Thymus (tissue), 11 donors: Measurements from ENCODE around the gene GRID2. TPM values are rescaled to one million over a fixed set of nuclear protein-coding genes. Genes with fewer than 3 reads are reported as not detected.
"Not testable (repeated sequence)": the region's sequence is repeated elsewhere in the genome, so short reads cannot be mapped to it uniquely, and the experiment has no call there.

Source experiments
- DNase-seq, 9 donors: peaks; one replicate each; pipeline ENCODE4 v3.0.0-alpha.2; 2013; ENCODE audit warnings: low spot score in 9 of 9, low read depth in 6 of 9, missing footprints in 1 of 9
- H3K27ac ChIP-seq, 2 donors: one replicate each; pipeline ENCODE4 v1.5.1; 2013; ENCODE audit warnings: control low read depth in 1 of 2, low read depth in 1 of 2, low read length in 1 of 2, mild to moderate bottlenecking in 1 of 2, moderate library complexity in 1 of 2
- H3K27me3 ChIP-seq, 2 donors: one replicate each; pipeline ENCODE4 v1.5.1; 2013; ENCODE audit warnings: low read length in 1 of 2; ENCODE audit not compliant: control insufficient read depth in 2 of 2, insufficient read depth in 1 of 2
- H3K36me3 ChIP-seq, 2 donors: one replicate each; pipeline ENCODE4 v1.5.1; 2013; ENCODE audit warnings: low read length in 1 of 2, mild to moderate bottlenecking in 1 of 2, moderate library complexity in 1 of 2; ENCODE audit not compliant: control insufficient read depth in 2 of 2, insufficient read depth in 2 of 2
- H3K4me1 ChIP-seq, 2 donors: one replicate each; pipeline ENCODE4 v1.5.1; 2013; ENCODE audit warnings: low read length in 2 of 2; ENCODE audit not compliant: control insufficient read depth in 2 of 2, insufficient read depth in 2 of 2
- H3K4me3 ChIP-seq, 2 donors: one replicate each; pipeline ENCODE4 v1.5.1; 2013; ENCODE audit warnings: low read length in 2 of 2, control low read depth in 1 of 2, mild to moderate bottlenecking in 1 of 2
- H3K9me3 ChIP-seq, 2 donors: one replicate each; pipeline ENCODE4 v1.5.1; 2013; ENCODE audit warnings: low read length in 1 of 2, mild to moderate bottlenecking in 1 of 2; ENCODE audit not compliant: control insufficient read depth in 2 of 2, insufficient read depth in 1 of 2
- WGBS: extraction: QIAGEN DNeasy Blood & Tissue Kit; methylation state at CpG from one replicate; pipeline ENCODE4 v1.1.7; 2013; 5-methylcytosine and 5-hydroxymethylcytosine counted together
- polyA plus RNA-seq: library from polyadenylated mRNA; stranded (reverse); fragments of 200-250 nt; gene quantifications from one replicate; pipeline ENCODE4 v1.2.3, GENCODE V29; 2013
- total RNA-seq: library from RNA; stranded (reverse); fragments of 120-200 nt; gene quantifications from one replicate; pipeline ENCODE4 v1.2.4, GENCODE V29; 2013
- donor health status: healthy.

The GRID2 gene
- total and polyA plus RNA-seq, 2 donors: 0.05 to 0.09 TPM

DNA sequence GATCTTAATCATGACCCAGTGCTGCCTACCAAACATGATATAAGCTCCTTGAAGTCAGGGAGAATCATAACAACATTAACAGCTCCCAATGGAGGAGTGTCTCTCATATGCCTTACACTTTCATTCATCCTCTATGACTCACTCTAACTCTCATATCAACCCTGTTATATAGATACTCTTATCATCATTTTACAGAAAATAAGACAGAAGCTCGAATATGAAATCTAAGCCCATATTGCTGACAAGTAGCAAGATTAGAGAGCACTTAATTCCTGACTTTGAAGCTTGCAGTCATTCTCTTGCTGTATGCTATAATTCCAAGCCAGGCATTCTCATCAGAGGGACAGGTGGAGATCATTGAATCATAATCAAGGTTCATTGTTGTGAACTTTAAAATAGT is 1048.1 kb downstream of the GRID2 start:
- Histone ChIP-seq H3K36me3 (no peaks in the 10 kb centered on the region), H3K27ac (no peak overlapping the region), H3K4me3 (no peak overlapping the region), H3K4me1 (no peaks in the 10 kb centered on the region), H3K9me3 (no peaks in the 10 kb centered on the region), H3K27me3 (no peaks in the 10 kb centered on the region)
- DNase-seq: no peak
- 89% methylated on average over 1 of the region's 1 CpG for whole genome bisulfite sequencing

DNA sequence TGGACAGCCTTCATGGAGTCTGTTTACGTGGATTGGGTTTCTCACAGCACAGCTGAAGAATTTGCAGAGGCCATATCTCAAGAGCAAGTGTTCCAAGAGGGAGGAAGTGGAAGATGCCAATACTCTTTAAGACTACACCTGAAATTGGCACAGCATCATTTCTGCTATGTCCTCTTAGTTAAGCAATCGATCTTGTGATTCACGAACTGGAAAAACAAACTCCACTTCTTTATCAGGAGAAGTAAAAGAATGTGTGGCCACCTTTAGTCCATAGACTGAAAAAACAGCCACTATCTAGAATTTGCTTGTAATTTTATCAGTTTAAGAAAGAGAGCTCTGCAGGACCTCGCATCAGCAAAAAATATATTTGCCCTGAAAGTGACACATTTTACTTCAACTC is 1051.6 kb downstream of the GRID2 start:
- H3K27ac ChIP-seq: no peak overlapping the region
- DNase-seq: no peak
- H3K4me1 ChIP-seq: no peaks in the 10 kb centered on the region
- no peaks in the 10 kb centered on the region for H3K27me3 ChIP-seq
- H3K4me3 ChIP-seq: no peak overlapping the region
- no peaks in the 10 kb centered on the region for H3K36me3 ChIP-seq
- no peaks in the 10 kb centered on the region for H3K9me3 ChIP-seq
- WGBS: 94% methylated on average over 4 of the region's 4 CpGs

DNA sequence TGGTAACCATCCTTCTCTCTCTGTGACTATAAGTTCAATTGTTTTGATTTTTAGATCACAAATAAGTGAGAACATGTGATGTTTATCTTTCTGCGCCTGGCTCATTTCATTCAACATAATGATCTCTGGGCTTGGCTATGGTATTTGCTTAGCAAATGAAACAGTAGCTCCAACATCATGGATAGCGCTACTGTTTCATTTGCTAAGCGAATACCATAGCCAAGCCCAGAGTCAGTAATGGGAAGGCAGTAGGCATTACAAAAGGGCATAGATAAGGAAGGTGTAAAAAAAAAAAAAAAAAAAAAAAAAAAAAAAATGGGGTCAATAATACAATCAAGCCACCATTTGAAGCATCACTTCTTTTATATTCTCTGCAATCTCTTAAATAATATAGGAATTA is 1055.8 kb downstream of the GRID2 start:
- WGBS: 97% methylated on average over 3 of the region's 3 CpGs
- H3K27ac ChIP-seq: no peak overlapping the region
- no peak for DNase-seq
- H3K4me1 ChIP-seq: no peaks in the 10 kb centered on the region
- H3K27me3 ChIP-seq: no peaks in the 10 kb centered on the region
- H3K4me3 ChIP-seq: no peak overlapping the region
- peaks cover 0 to 1% of the 10 kb centered on the region in 2 donors for H3K9me3 ChIP-seq
- no peaks in the 10 kb centered on the region for H3K36me3 ChIP-seq

DNA sequence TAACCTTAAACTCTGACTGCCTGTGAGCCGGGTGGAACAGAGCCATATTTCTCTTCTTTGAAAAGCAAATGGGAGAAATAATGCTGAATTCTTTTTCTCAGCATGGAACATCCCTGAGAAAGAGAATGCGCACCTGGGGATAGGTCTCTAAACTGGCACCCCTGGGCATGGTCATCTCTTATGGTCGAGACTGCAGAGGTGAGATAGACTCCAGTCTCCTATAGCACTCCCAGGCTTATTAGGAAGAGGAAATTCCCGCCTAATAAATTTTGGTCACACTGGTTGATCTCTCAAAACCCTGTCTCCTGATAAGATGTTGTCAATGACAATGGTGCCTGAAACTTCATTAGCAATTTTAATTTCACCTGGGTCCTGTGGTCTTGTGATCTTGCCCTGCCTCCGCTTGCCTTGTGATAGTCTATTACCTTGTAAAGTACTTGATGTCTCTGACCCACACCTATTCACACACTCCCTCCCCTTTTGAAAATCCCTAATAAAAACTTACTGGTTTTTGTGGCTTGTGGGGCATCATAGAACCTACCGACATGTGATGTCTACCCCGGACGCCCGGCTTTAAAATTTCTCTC is 1062.5 kb downstream of the GRID2 start:
- not testable (repeated sequence) for DNase-seq, H3K4me3 ChIP-seq, H3K9me3 ChIP-seq, H3K27ac ChIP-seq, H3K4me1 ChIP-seq, H3K27me3 ChIP-seq, H3K36me3 ChIP-seq
- WGBS: 94% methylated on average over 9 of the region's 9 CpGs

DNA sequence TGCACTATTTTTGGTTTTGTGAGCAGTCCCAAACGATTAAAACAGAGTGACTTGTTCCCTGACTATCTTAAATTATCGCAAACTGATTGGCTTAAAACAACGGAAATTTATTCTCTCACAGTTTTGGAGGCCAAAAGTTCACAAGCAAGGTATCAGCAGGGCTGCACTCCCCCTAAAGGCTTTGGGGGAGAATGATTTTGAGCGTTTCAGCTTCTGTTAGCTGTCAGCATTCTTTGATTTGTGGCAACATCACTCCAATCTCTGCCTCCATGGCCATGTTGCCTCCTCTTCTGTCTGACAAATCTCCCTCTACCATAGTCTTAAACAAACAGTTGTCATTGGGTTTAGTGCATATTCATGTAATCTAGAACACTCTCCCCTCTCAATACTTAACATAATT is 1065.2 kb downstream of the GRID2 start:
- H3K4me1 ChIP-seq: no peaks in the 10 kb centered on the region
- no peak for DNase-seq

DNA sequence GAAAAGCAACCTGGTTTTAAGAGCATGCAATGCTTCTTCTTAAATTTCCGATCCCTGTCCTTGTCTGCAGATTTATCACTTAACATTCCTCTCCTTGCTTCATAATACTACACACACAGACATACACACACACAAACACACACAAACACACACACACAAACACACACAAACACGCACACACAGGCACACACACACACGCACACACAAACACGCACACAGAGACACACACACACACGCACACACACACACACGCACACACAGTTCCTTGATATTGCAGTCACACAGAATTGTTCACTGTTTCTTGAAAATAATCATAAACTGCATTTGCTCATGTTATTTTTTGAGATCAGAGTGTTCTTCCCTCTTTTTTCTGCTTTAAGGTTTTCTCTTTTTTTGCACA is 1066.5 kb downstream of the GRID2 start:
- no peaks in the 10 kb centered on the region for H3K9me3 ChIP-seq
- H3K27me3 ChIP-seq: no peaks in the 10 kb centered on the region
- H3K4me1 ChIP-seq: no peaks in the 10 kb centered on the region
- no peak overlapping the region for H3K4me3 ChIP-seq
- no peak overlapping the region for H3K27ac ChIP-seq
- WGBS: 96% methylated on average over 6 of the region's 6 CpGs
- no peak for DNase-seq
- H3K36me3 ChIP-seq: no peaks in the 10 kb centered on the region

More for the DNA sequence above, 1065.2 kb downstream of the GRID2 start:
- 83% methylated on average over 4 of the region's 4 CpGs for WGBS
- no peaks in the 10 kb centered on the region for H3K36me3 ChIP-seq
- H3K27me3 ChIP-seq: no peaks in the 10 kb centered on the region
- no peak overlapping the region for H3K4me3 ChIP-seq
- no peak overlapping the region for H3K27ac ChIP-seq
- no peaks in the 10 kb centered on the region for H3K9me3 ChIP-seq

DNA sequence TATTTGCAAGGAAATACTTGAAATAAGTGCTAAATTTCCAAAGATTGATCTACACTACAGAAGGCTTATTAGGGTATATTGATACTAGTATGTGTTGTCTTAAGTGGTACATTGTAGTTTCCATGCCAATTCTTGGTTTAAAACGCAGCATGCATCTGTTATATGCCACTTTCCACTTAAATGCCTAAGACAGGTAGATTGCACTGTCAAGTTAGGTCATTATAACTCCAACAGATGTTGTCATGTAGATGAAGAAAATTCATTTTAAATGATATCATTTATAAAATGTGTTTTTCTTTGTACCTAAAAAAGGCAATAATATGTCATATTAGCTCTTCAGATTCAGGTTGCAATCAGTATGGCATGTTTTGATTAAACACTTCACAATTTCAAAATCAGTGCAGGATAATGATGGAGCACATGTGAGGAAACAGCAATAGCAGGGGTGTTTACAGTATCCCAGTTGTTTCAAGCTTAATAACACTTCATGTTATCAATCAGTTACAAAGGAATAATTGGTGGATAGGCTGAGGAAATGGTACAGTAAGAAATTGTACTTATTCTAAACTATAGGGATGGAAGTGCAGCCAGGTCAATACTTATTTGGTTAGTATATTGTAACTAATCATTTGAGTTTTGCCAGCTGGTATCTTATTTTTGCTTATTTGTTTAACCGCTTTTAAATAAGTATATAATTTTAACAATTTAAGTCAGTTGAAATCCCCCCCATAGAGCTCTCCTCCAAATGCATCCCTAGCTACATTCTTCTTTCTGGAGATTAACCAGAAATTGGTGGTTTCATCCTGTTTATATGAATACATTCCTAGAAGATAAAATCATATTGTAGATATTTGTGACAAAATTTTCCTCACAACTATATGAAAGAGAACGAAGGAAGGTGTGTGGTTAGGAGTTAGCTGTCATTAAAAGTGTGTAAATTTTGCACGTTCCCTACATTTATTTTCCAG is 1070.4 kb downstream of the GRID2 start:
- Histone ChIP-seq H3K27me3 (no peaks in the 10 kb centered on the region), H3K27ac (no peak overlapping the region), H3K4me1 (no peaks in the 10 kb centered on the region), H3K36me3 (no peaks in the 10 kb centered on the region), H3K9me3 (no peaks in the 10 kb centered on the region), H3K4me3 (no peak overlapping the region)
- 94% methylated on average over 4 of the region's 4 CpGs for WGBS
- DNase-seq: no peak

DNA sequence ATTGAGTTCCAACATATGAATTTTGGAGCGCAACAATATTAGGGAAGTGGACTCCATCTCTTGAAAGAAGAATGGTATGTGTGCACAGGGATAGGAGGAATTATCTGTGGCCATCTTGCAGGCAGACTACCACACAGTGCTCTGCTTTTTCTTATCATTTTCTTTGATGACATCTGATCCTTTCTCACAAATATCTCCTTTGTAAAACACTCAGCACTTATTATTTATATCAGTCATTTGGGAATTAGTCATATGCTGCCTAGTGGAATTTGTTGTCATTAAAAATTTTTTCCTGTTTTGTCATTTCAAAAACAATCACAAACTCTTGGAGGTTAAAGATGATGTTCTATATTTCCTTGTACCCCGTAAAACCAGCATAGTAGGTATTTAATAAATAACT is 1080.5 kb downstream of the GRID2 start:
- no peaks in the 10 kb centered on the region for H3K4me1 ChIP-seq
- H3K36me3 ChIP-seq: no peaks in the 10 kb centered on the region
- no peak for DNase-seq
- no peak overlapping the region for H3K4me3 ChIP-seq
- 98% methylated on average over 2 of the region's 2 CpGs for WGBS
- no peak overlapping the region for H3K27ac ChIP-seq
- H3K9me3 ChIP-seq: no peaks in the 10 kb centered on the region
- H3K27me3 ChIP-seq: no peaks in the 10 kb centered on the region

DNA sequence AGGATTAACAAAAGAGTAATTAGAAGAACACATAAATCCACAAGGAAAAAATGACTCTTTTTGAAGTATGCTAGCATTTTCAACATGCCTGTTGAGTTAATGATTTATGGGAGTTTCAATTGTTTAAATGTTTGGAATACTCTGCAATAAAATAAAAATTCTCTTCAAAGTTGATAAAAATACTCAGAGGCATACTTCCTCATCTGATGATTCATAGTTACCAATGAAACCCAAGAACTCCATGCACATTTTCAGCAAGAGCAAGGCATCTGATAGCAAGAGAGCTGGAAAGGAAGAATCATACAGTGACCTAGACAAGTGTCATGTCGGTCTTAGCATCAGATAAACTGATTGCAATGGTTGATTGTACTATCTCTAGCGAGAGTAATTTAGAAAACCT is 1081.1 kb downstream of the GRID2 start:
- no peak for DNase-seq

More for the DNA sequence above, 1081.1 kb downstream of the GRID2 start:
- Histone ChIP-seq H3K4me3 (no peak overlapping the region), H3K9me3 (no peaks in the 10 kb centered on the region), H3K27me3 (no peaks in the 10 kb centered on the region), H3K27ac (no peak overlapping the region), H3K36me3 (no peaks in the 10 kb centered on the region), H3K4me1 (no peaks in the 10 kb centered on the region)
- WGBS: 92% methylated on average over 2 of the region's 2 CpGs
